WI38 (cell line): ENCODE measurements around the gene FBL.
A peak's percentile ranks its signal among the peaks of the same experiment; 100 is the strongest.

Experiments used
- H3K4me3 ChIP-seq: 2 replicates; pipeline ENCODE4 v1.5.1; 2011; ENCODE audit warnings: low read depth, mild to moderate bottlenecking, control low read depth, low read length
- CTCF ChIP-seq: IDR thresholded peaks from 2 replicates; pipeline ENCODE4 v1.5.1; 2012; ENCODE audit warnings: low read depth, mild to moderate bottlenecking, control low read depth, low read length

Gene FBL

GRCh38 chr19:39827216-39827615 lies 19.0 kb downstream of the FBL start:
- no peak for TF ChIP-seq CTCF
- H3K4me3 ChIP-seq: no peak overlapping the region

- TF ChIP-seq CTCF: no peak
- H3K4me3 ChIP-seq: no peak overlapping the region
Observed at GRCh38 chr19:39826311-39826945, 19.8 kb downstream of the FBL start.

- no peak overlapping the region for H3K4me3 ChIP-seq
- TF ChIP-seq CTCF: no peak
Observed at GRCh38 chr19:39825531-39826076, 20.6 kb downstream of the FBL start.

- H3K4me3 ChIP-seq: no peak overlapping the region
Observed at GRCh38 chr19:39825093-39825463, 21.1 kb downstream of the FBL start.

GRCh38 chr19:39824143-39825092 lies 21.8 kb downstream of the FBL start:
- H3K4me3 ChIP-seq: peak overlapping the region; percentile 73
- no peak for TF ChIP-seq CTCF

More at GRCh38 chr19:39825093-39825463, 21.1 kb downstream of the FBL start:
- TF ChIP-seq CTCF: no peak

GRCh38 chr19:39823686-39824085 lies 22.5 kb downstream of the FBL start:
- no peak for TF ChIP-seq CTCF
- H3K4me3 ChIP-seq: peak overlapping the region; percentile 73

GRCh38 chr19:39820696-39821095 lies 25.5 kb downstream of the FBL start:
- no peak overlapping the region for H3K4me3 ChIP-seq
- no peak for TF ChIP-seq CTCF
